Panc1 (cell line): ENCODE data around the gene SLC4A1AP. TPM values are rescaled to one million over a fixed set of nuclear protein-coding genes. Genes with fewer than 3 reads are reported as not detected.

ENCODE experiments used
- ATAC-seq: fragments of 200-7000 bp; cut with Tn5 transposase; 2 replicates; pipeline ENCODE4 v1.9.1; 2020; ENCODE audit warnings: mild to moderate bottlenecking, moderate library complexity
- BruUV-seq: library from RNA; stranded (reverse); fragments of 400-500 nt; replicated peaks from 2 replicates; lab custom pipeline; 2021; lab: Mats Ljungman, UMichigan
- CTCF ChIA-PET: fragments of 300-600 bp; sonication (Branson Sonifier 250); formaldehyde crosslinking; loops from one replicate; lab custom pipeline; 2022; ENCODE audit warnings: antibody characterized with exemption; lab: Charles Lee
- POLR2A ChIA-PET: fragments of 300-600 bp; sonication (Branson Sonifier 250); formaldehyde crosslinking; loops from one replicate; lab custom pipeline; 2022; ENCODE audit warnings: antibody characterized with exemption; lab: Charles Lee
- DNase-seq: peaks from one replicate; pipeline ENCODE4 v3.0.0-alpha.2; 2010; ENCODE audit warnings: low read depth, low spot score
- H3K27ac ChIP-seq: 2 replicates; pipeline ENCODE4 v1.5.1; 2011; ENCODE audit warnings: mild to moderate bottlenecking, low read length, inconsistent platforms
- H3K27me3 ChIP-seq: fragments of 200-500 bp; sonication (Bioruptor generic); 2 replicates; pipeline ENCODE4 v1.6.0; 2014; ENCODE audit warnings: low read length, inconsistent platforms; ENCODE audit not compliant: control insufficient read depth, insufficient read depth
- H3K36me3 ChIP-seq: fragments of 200-500 bp; sonication (Bioruptor generic); 2 replicates; pipeline ENCODE4 v1.5.1; 2014; ENCODE audit warnings: inconsistent platforms, mild to moderate bottlenecking, low read length, moderate library complexity; ENCODE audit not compliant: control insufficient read depth, insufficient read depth
- H3K4me1 ChIP-seq: 2 replicates; pipeline ENCODE4 v1.5.1; 2011; ENCODE audit warnings: inconsistent platforms, mild to moderate bottlenecking, low read length, moderate library complexity; ENCODE audit not compliant: control insufficient read depth, insufficient read depth
- H3K4me3 ChIP-seq, 2 experiments: 2 replicates each; pipeline ENCODE4 v1.5.1; 2011 to 2012; ENCODE audit warnings: low read depth in 2 of 2, low read length in 2 of 2, mild to moderate bottlenecking in 2 of 2, inconsistent platforms in 1 of 2, moderate library complexity in 1 of 2
- H3K9me3 ChIP-seq: fragments of 200-500 bp; sonication (Bioruptor generic); 2 replicates; pipeline ENCODE4 v1.5.1; 2014; ENCODE audit warnings: low read depth, mild to moderate bottlenecking, inconsistent platforms, low read length, moderate library complexity; ENCODE audit not compliant: control insufficient read depth, insufficient read depth
- CTCF ChIP-seq: fragments of 450-650 bp; IDR thresholded peaks from 2 replicates; pipeline ENCODE4 v1.5.1; 2017; ENCODE audit warnings: mild to moderate bottlenecking
- POLR2AphosphoS5 ChIP-seq: IDR thresholded peaks from 2 replicates; pipeline ENCODE4 v1.6.1; 2012; ENCODE audit warnings: mild to moderate bottlenecking, low read depth, low read length, moderate library complexity
- SIN3A ChIP-seq: IDR thresholded peaks from 2 replicates; pipeline ENCODE4 v1.6.1; 2012; ENCODE audit warnings: low read depth, mild to moderate bottlenecking, low read length, moderate library complexity, borderline replicate concordance; ENCODE audit not compliant: insufficient read depth
- TCF7L2 ChIP-seq: IDR thresholded peaks from 2 replicates; pipeline ENCODE4 v1.6.1; 2011; ENCODE audit warnings: mild to moderate bottlenecking, low read depth, low read length, inconsistent platforms
- in situ Hi-C: cut with HindIII; loops from 2 replicates; pipeline ENCODE4 v1.10.0; 2016; ENCODE audit warnings: low sequenced_read_pairs, low pct_unique_long_range_greater_than_20kb
- intact Hi-C: fragments of 100-400 bp; cut with micrococcal nuclease; formaldehyde crosslinking; loops from one replicate; pipeline ENCODE4 v1.10.0; 2022; ENCODE audit not compliant: unreplicated experiment
- total RNA-seq: library from RNA; stranded (reverse); gene quantifications from one replicate; pipeline ENCODE4 v1.2.1, GENCODE V29; 2021; ENCODE audit not compliant: unreplicated experiment
- TF ChIP-seq, protein P1 (sequence below), 2 experiments: IDR thresholded peaks; 2 replicates each; pipeline ENCODE4 v1.6.1; 2011 to 2012; ENCODE audit warnings: low read depth in 2 of 2, control low read depth in 1 of 2, low read length in 1 of 2, mild to moderate bottlenecking in 1 of 2, moderate library complexity in 1 of 2; ENCODE audit not compliant: insufficient read depth in 1 of 2

Gene SLC4A1AP
- total RNA-seq, 1 experiment from 2014 or later: 22.2 TPM

DNA sequence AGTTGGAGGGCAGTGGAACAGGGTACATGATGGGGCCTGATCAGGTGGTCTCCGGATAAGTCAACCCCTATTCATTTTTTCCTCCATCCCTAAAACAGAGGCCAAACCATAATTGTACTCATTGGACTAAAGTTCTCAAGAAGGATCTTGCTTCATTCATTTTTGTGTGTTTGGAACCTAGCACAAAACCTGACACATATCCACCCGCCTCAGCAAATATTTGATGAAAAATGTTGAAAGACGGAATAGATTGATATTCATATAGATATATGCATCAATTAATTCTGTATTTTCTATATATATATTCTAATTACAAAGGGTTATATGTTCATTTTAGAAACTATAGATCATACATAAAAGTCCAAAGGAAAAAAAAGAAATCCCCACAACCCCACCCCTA lies 21.9 kb downstream of the SLC4A1AP start:
- TF ChIP-seq TCF7L2 (no peak), CTCF (no peak), POLR2AphosphoS5 (no peak), SIN3A (no peak)
- TF ChIP-seq, protein P1, sequence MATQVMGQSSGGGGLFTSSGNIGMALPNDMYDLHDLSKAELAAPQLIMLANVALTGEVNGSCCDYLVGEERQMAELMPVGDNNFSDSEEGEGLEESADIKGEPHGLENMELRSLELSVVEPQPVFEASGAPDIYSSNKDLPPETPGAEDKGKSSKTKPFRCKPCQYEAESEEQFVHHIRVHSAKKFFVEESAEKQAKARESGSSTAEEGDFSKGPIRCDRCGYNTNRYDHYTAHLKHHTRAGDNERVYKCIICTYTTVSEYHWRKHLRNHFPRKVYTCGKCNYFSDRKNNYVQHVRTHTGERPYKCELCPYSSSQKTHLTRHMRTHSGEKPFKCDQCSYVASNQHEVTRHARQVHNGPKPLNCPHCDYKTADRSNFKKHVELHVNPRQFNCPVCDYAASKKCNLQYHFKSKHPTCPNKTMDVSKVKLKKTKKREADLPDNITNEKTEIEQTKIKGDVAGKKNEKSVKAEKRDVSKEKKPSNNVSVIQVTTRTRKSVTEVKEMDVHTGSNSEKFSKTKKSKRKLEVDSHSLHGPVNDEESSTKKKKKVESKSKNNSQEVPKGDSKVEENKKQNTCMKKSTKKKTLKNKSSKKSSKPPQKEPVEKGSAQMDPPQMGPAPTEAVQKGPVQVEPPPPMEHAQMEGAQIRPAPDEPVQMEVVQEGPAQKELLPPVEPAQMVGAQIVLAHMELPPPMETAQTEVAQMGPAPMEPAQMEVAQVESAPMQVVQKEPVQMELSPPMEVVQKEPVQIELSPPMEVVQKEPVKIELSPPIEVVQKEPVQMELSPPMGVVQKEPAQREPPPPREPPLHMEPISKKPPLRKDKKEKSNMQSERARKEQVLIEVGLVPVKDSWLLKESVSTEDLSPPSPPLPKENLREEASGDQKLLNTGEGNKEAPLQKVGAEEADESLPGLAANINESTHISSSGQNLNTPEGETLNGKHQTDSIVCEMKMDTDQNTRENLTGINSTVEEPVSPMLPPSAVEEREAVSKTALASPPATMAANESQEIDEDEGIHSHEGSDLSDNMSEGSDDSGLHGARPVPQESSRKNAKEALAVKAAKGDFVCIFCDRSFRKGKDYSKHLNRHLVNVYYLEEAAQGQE (IDR thresholded peaks at IDR 0.05; ENCODE audit: insufficient read depth in 1 of 2, low read depth in 2 of 2, low read length in 1 of 2): no peak
- ATAC-seq (no peak), DNase-seq (no peak)
- intact Hi-C loops: no loop called here
- CTCF ChIA-PET: no interaction called here
- in situ Hi-C loops: no loop called here
- Histone ChIP-seq H3K27ac (no peak overlapping the region), H3K4me3 (no peak overlapping the region), H3K36me3 (peaks cover 18% of the 10 kb centered on the region), H3K27me3 (no peaks in the 10 kb centered on the region), H3K4me1 (no peaks in the 10 kb centered on the region), H3K9me3 (no peaks in the 10 kb centered on the region)
- no TSS peak for BruUV-seq
- POLR2A ChIA-PET: interaction anchor here (0.5 kb wide), 1 partner anchor 12 kb away, joined by 3 read pairs; no protein-coding TSS in a partner anchor

DNA sequence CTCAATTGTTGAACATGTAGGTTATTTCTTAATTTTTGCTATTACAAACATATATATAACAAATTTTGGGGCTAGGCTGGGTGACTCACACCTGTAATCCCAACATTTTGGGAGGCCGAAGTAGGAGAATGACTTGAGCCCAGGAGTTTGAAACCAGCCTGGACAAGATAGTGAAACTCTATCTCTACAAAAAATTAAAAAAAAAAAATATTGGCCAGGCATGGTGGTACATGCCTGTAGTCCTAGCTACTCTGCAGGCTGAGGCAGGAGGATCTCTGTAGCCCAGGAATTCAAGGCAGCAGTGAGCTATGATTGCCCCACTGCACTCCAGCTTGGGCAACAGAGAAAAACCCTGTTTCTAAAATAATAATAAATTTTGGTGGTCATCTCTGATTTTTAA lies 23.5 kb downstream of the SLC4A1AP start:
- no peak overlapping the region for H3K27ac ChIP-seq
- DNase-seq: no peak
- BruUV-seq: no TSS peak
- TF ChIP-seq, protein P1 (IDR thresholded peaks at IDR 0.05; ENCODE audit: insufficient read depth in 1 of 2, low read depth in 2 of 2, low read length in 1 of 2): no peak
- no peak for TF ChIP-seq POLR2AphosphoS5
- TF ChIP-seq TCF7L2: no peak
- no peak for TF ChIP-seq SIN3A
- no peak for TF ChIP-seq CTCF
- peaks cover 18% of the 10 kb centered on the region for H3K36me3 ChIP-seq
- intact Hi-C loops: no loop called here
- H3K4me3 ChIP-seq: no peak overlapping the region
- H3K4me1 ChIP-seq: no peaks in the 10 kb centered on the region
- H3K9me3 ChIP-seq: no peaks in the 10 kb centered on the region
- in situ Hi-C loops: no loop called here
- POLR2A ChIA-PET: no interaction called here
- no peak for ATAC-seq
- H3K27me3 ChIP-seq: no peaks in the 10 kb centered on the region
- CTCF ChIA-PET: no interaction called here
